HCT116 (cell line): ENCODE data around the gene PTPN7. TPM values are rescaled to one million over a fixed set of nuclear protein-coding genes. Genes with fewer than 3 reads are reported as not detected.

Source experiments
- ATAC-seq: fragments of 200-7000 bp; cut with Tn5 transposase; 2 replicates; pipeline ENCODE4 v1.9.1; 2020; ENCODE audit warnings: mild to moderate bottlenecking, moderate library complexity
- BruUV-seq: library from RNA; stranded (reverse); fragments of 400-500 nt; replicated peaks from 2 replicates; lab custom pipeline; 2021; lab: Mats Ljungman, UMichigan
- CTCF ChIA-PET: fragments of 300-600 bp; sonication (Branson Sonifier 250); formaldehyde crosslinking; loops from one replicate; lab custom pipeline; 2021; ENCODE audit warnings: antibody characterized with exemption; lab: Charles Lee
- POLR2A ChIA-PET: fragments of 300-600, 350-600 bp; sonication (Branson Sonifier 250); formaldehyde crosslinking; loops from one replicate; lab custom pipeline; 2021; ENCODE audit warnings: antibody characterized with exemption; lab: Charles Lee
- RAD21 ChIA-PET, 2 experiments: fragments of 300-600 bp; sonication (Branson Sonifier 250); formaldehyde crosslinking; loops; one replicate each; lab custom pipeline; 2023; ENCODE audit warnings: low total read pairs in 2 of 2; ENCODE audit not compliant: uncharacterized antibody in 2 of 2, unreplicated experiment in 2 of 2, low non-redundant PET in 1 of 2; lab: Charles Lee
- DNase-seq: peaks from one replicate; pipeline ENCODE4 v3.0.0-alpha.2; 2010; ENCODE audit warnings: low read depth, low spot score
- H2AFZ ChIP-seq: fragments of 200-600 bp; shearing (Covaris generic), sonication (generic); 2 replicates; pipeline ENCODE4 v1.6.1; 2017; ENCODE audit warnings: low read depth, mixed run types, mixed read lengths, antibody characterized with exemption, low read length; ENCODE audit not compliant: poor library complexity, severe bottlenecking
- H3K27ac ChIP-seq: 2 replicates; pipeline ENCODE4 v1.5.1; 2012; ENCODE audit warnings: low read depth, low read length
- H3K27me3 ChIP-seq: fragments of 200-600 bp; sonication (generic); 2 replicates; pipeline ENCODE4 v1.6.1; 2016; ENCODE audit warnings: mixed run types, low read length, mixed read lengths; ENCODE audit not compliant: insufficient read depth
- H3K36me3 ChIP-seq, 2 experiments: fragments of 200-500 bp in 1 of 2; fragments of 200-600 bp in 1 of 2; sonication (Bioruptor generic) in 1 of 2; sonication (generic) in 1 of 2; 2 replicates each; pipeline versions ENCODE4 v1.5.1 to v1.6.1; 2014 to 2016; ENCODE audit warnings: low read length in 2 of 2, inconsistent platforms in 1 of 2, mixed read lengths in 1 of 2, mixed run types in 1 of 2; ENCODE audit not compliant: insufficient read depth in 2 of 2, control insufficient read depth in 1 of 2
- H3K4me1 ChIP-seq, 2 experiments: fragments of 200-600 bp in 1 of 2; sonication (generic) in 1 of 2; 2 replicates each; pipeline versions ENCODE4 v1.5.1 to v1.6.1; 2012 to 2017; ENCODE audit warnings: low read length in 2 of 2, inconsistent platforms in 1 of 2, mild to moderate bottlenecking in 1 of 2, mixed read lengths in 1 of 2, mixed run types in 1 of 2, moderate library complexity in 1 of 2; ENCODE audit not compliant: insufficient read depth in 2 of 2, control insufficient read depth in 1 of 2
- H3K4me2 ChIP-seq: fragments of 200-600 bp; sonication (generic); 2 replicates; pipeline ENCODE4 v1.6.1; 2017; ENCODE audit warnings: mixed run types, low read length, mixed read lengths
- H3K4me3 ChIP-seq, 2 experiments: fragments of 200-600 bp in 1 of 2; sonication (generic) in 1 of 2; replicated peaks in 1 of 2; 2 replicates each; pipeline ENCODE4 v1.5.1; 2011 to 2016; ENCODE audit warnings: low read length in 2 of 2, control low read depth in 1 of 2, low read depth in 1 of 2, mild to moderate bottlenecking in 1 of 2, mixed read lengths in 1 of 2, mixed run types in 1 of 2
- H3K79me2 ChIP-seq: fragments of 200-600 bp; sonication (generic); 2 replicates; pipeline ENCODE4 v1.6.1; 2017; ENCODE audit warnings: mild to moderate bottlenecking, mixed run types, low read length, moderate library complexity, mixed read lengths; ENCODE audit not compliant: insufficient read depth
- H3K9ac ChIP-seq: fragments of 200-600 bp; sonication (generic); 2 replicates; pipeline ENCODE4 v1.6.1; 2016; ENCODE audit warnings: low read length, mixed read lengths
- H3K9me2 ChIP-seq: fragments of 200-600 bp; sonication (generic), shearing (Covaris generic); 2 replicates; pipeline ENCODE4 v1.6.1; 2017; ENCODE audit warnings: mixed run types, mild to moderate bottlenecking, moderate library complexity; ENCODE audit not compliant: insufficient read depth
- H3K9me3 ChIP-seq, 2 experiments: fragments of 200-500 bp in 1 of 2; fragments of 200-600 bp in 1 of 2; sonication (Bioruptor generic) in 1 of 2; sonication (generic) in 1 of 2; 2 replicates each; pipeline ENCODE4 v1.6.1; 2014 to 2017; ENCODE audit warnings: low read length in 2 of 2, mixed read lengths in 2 of 2, inconsistent platforms in 1 of 2, low read depth in 1 of 2, mild to moderate bottlenecking in 1 of 2, mixed run types in 1 of 2, moderate library complexity in 1 of 2; ENCODE audit not compliant: control insufficient read depth in 1 of 2, insufficient read depth in 1 of 2
- H4K20me1 ChIP-seq: fragments of 200-600 bp; sonication (generic), shearing (Covaris generic); 2 replicates; pipeline ENCODE4 v1.6.1; 2017; ENCODE audit warnings: mixed run types, mild to moderate bottlenecking, moderate library complexity; ENCODE audit not compliant: insufficient read depth
- ATF3 ChIP-seq: IDR thresholded peaks from 2 replicates; pipeline ENCODE4 v1.6.1; 2012
- CEBPB ChIP-seq: IDR thresholded peaks from 2 replicates; pipeline ENCODE4 v1.6.1; 2012; ENCODE audit warnings: low read depth
- EZH2 ChIP-seq: fragments of 200-600 bp; sonication (generic); IDR thresholded peaks from 2 replicates; pipeline ENCODE4 v1.6.1; 2017; ENCODE audit warnings: antibody characterized with exemption, mixed run types
- EZH2phosphoT487 ChIP-seq: fragments of 200-600 bp; IDR thresholded peaks from 2 replicates; pipeline ENCODE4 v1.6.1; 2018; ENCODE audit warnings: antibody characterized with exemption, borderline replicate concordance
- POLR2AphosphoS5 ChIP-seq: IDR thresholded peaks from 2 replicates; pipeline ENCODE4 v1.6.1; 2011; ENCODE audit warnings: mild to moderate bottlenecking, low read depth, low read length, moderate library complexity
- REST ChIP-seq: IDR thresholded peaks from 2 replicates; pipeline ENCODE4 v1.6.1; 2012; ENCODE audit warnings: low read depth
- intact Hi-C: fragments of 100-400 bp; cut with micrococcal nuclease; formaldehyde crosslinking; loops from 2 replicates; pipeline ENCODE4 v1.10.0; 2022
- total RNA-seq: library from RNA; stranded (reverse); gene quantifications from one replicate; pipeline ENCODE4 v1.2.1, GENCODE V29; 2021; ENCODE audit not compliant: unreplicated experiment

PTPN7 gene
- total RNA-seq, 1 experiment from 2014 or later, result 0.76 TPM

GRCh38 chr1:202208351-202208857 is 48.0 kb upstream of the PTPN7 start:
- Histone ChIP-seq H3K4me3 (no peak overlapping the region), H2AFZ (no peak overlapping the region), H3K4me2 (no peak overlapping the region), H3K9ac (no peak overlapping the region), H3K27ac (no peak overlapping the region), H3K9me2 (no peaks in the 10 kb centered on the region), H3K4me1 (peaks cover 3 to 6% of the 10 kb centered on the region in 2 experiments; a peak in 3 of 4 replicates), H3K27me3 (peaks cover 8% of the 10 kb centered on the region; the same call in 1 of the 2 replicates), H3K36me3 (no peaks in the 10 kb centered on the region), H3K9me3 (no peaks in the 10 kb centered on the region), H3K79me2 (no peaks in the 10 kb centered on the region), H4K20me1 (no peaks in the 10 kb centered on the region)
- TF ChIP-seq EZH2phosphoT487 (no peak), REST (no peak), POLR2AphosphoS5 (no peak), ATF3 (no peak), CEBPB (no peak), EZH2 (no peak)
- DNase-seq, result no peak
- ChIA-PET POLR2A (no interaction called here), CTCF (no interaction called here), RAD21 (no interaction called here)
- ATAC-seq, result no peak
- BruUV-seq, result no TSS peak
- intact Hi-C loops, result no loop called here
